H9 (cell line): ENCODE measurements around the gene GTF3C1. TPM values are rescaled to one million over a fixed set of nuclear protein-coding genes. Genes with fewer than 3 reads are reported as not detected.

Source experiments
- DNase-seq: peaks from one replicate; pipeline ENCODE4 v3.0.0-alpha.2; 2017
- H2AFZ ChIP-seq: one replicate; pipeline ENCODE4 v1.6.1; 2013; ENCODE audit warnings: mild to moderate bottlenecking, low read length, control low read depth, moderate library complexity
- H2AK5ac ChIP-seq: 2 replicates; pipeline ENCODE4 v1.6.1; 2013; ENCODE audit warnings: low read length, control low read depth, mixed read lengths; ENCODE audit not compliant: insufficient read length
- H2BK120ac ChIP-seq: one replicate; pipeline ENCODE4 v1.6.1; 2013; ENCODE audit warnings: low read depth, mild to moderate bottlenecking, low read length, control low read depth, inconsistent platforms; ENCODE audit not compliant: poor library complexity, severe bottlenecking
- H2BK12ac ChIP-seq: 2 replicates; pipeline ENCODE4 v1.6.1; 2013; ENCODE audit warnings: low read length, control low read depth, mixed read lengths, low read depth; ENCODE audit not compliant: insufficient read length
- H2BK15ac ChIP-seq: 2 replicates; pipeline ENCODE4 v1.6.1; 2013; ENCODE audit warnings: low read depth, low read length, control low read depth
- H2BK20ac ChIP-seq: one replicate; pipeline ENCODE4 v1.6.1; 2013; ENCODE audit warnings: low read depth, mild to moderate bottlenecking, low read length, control low read depth, inconsistent platforms; ENCODE audit not compliant: poor library complexity, severe bottlenecking
- H2BK5ac ChIP-seq: 2 replicates; pipeline ENCODE4 v1.6.1; 2013; ENCODE audit warnings: low read length, control low read depth, mixed read lengths; ENCODE audit not compliant: insufficient read length
- H3K14ac ChIP-seq: 2 replicates; pipeline ENCODE4 v1.6.1; 2013; ENCODE audit warnings: low read length, control low read depth; ENCODE audit not compliant: insufficient read depth
- H3K18ac ChIP-seq: 2 replicates; pipeline ENCODE4 v1.6.1; 2013; ENCODE audit warnings: low read depth, mild to moderate bottlenecking, mixed read lengths, low read length, control low read depth; ENCODE audit not compliant: insufficient read length
- H3K23ac ChIP-seq: 2 replicates; pipeline ENCODE4 v1.6.1; 2013; ENCODE audit warnings: low read length, control low read depth, mixed read lengths, low read depth; ENCODE audit not compliant: insufficient read length
- H3K23me2 ChIP-seq: 2 replicates; pipeline ENCODE4 v1.6.1; 2013; ENCODE audit warnings: low read depth, mild to moderate bottlenecking, mixed read lengths, low read length, control low read depth; ENCODE audit not compliant: insufficient read length, poor library complexity, severe bottlenecking
- H3K27ac ChIP-seq: 2 replicates; pipeline ENCODE4 v1.5.1; 2013; ENCODE audit warnings: low read length, control low read depth, mixed read lengths, low read depth; ENCODE audit not compliant: insufficient read length
- H3K27me3 ChIP-seq: 2 replicates; pipeline ENCODE4 v1.6.1; 2013; ENCODE audit warnings: low read length, control low read depth, inconsistent platforms; ENCODE audit not compliant: insufficient read depth
- H3K4ac ChIP-seq: 2 replicates; pipeline ENCODE4 v1.6.1; 2013; ENCODE audit warnings: low read depth, mild to moderate bottlenecking, control low read depth, inconsistent platforms, low read length, moderate library complexity
- H3K4me1 ChIP-seq: 2 replicates; pipeline ENCODE4 v1.6.1; 2013; ENCODE audit warnings: low read length, control low read depth, inconsistent platforms; ENCODE audit not compliant: insufficient read depth
- H3K4me2 ChIP-seq: 2 replicates; pipeline ENCODE4 v1.6.1; 2013; ENCODE audit warnings: low read length, control low read depth, mixed read lengths; ENCODE audit not compliant: insufficient read length, insufficient read depth
- H3K56ac ChIP-seq: 2 replicates; pipeline ENCODE4 v1.6.1; 2013; ENCODE audit warnings: low read depth, mild to moderate bottlenecking, mixed read lengths, low read length, control low read depth; ENCODE audit not compliant: insufficient read length
- H3K79me1 ChIP-seq: 2 replicates; pipeline ENCODE4 v1.6.1; 2013; ENCODE audit warnings: low read depth, mild to moderate bottlenecking, moderate library complexity, low read length, control low read depth, inconsistent platforms; ENCODE audit not compliant: insufficient read depth, poor library complexity, severe bottlenecking
- H3K79me2 ChIP-seq: 2 replicates; pipeline ENCODE4 v1.6.1; 2013; ENCODE audit warnings: low read length, control low read depth, inconsistent platforms; ENCODE audit not compliant: insufficient read depth
- H3K9ac ChIP-seq: 2 replicates; pipeline ENCODE4 v1.6.1; 2013; ENCODE audit warnings: low read length, control low read depth, mixed read lengths; ENCODE audit not compliant: insufficient read length; ENCODE audit errors: extremely low read depth
- H3K9me3 ChIP-seq: one replicate; pipeline ENCODE4 v1.6.1; 2013; ENCODE audit warnings: low read depth, low read length, inconsistent platforms; ENCODE audit not compliant: control insufficient read depth
- H3T11ph ChIP-seq: one replicate; pipeline ENCODE4 v1.6.1; 2013; ENCODE audit warnings: mild to moderate bottlenecking, low read length, control low read depth, inconsistent platforms
- H4K20me1 ChIP-seq: one replicate; pipeline ENCODE4 v1.6.1; 2013; ENCODE audit not compliant: control insufficient read depth, insufficient read length, insufficient read depth
- H4K5ac ChIP-seq: 2 replicates; pipeline ENCODE4 v1.6.1; 2013; ENCODE audit warnings: low read depth, mild to moderate bottlenecking, mixed read lengths, low read length, control low read depth; ENCODE audit not compliant: insufficient read length
- H4K8ac ChIP-seq: replicated peaks from 2 replicates; pipeline ENCODE4 v1.6.1; 2013; ENCODE audit warnings: low read length, control low read depth, mixed read lengths, low read depth; ENCODE audit not compliant: insufficient read length
- H4K91ac ChIP-seq: 2 replicates; pipeline ENCODE4 v1.6.1; 2013; ENCODE audit warnings: low read depth, mild to moderate bottlenecking, moderate library complexity, mixed read lengths, low read length, control low read depth; ENCODE audit not compliant: insufficient read length
- H3K27ac Mint-ChIP-seq, 3 experiments: 2 replicates in 2 of 3; 3 replicates in 1 of 3; pipeline ENCODE4 v1.8.0; 2020 to 2021; ENCODE audit warnings: mixed read lengths in 3 of 3, mild to moderate bottlenecking in 1 of 3, moderate library complexity in 1 of 3
- H3K27me3 Mint-ChIP-seq: 2 replicates; pipeline ENCODE4 v1.8.0; 2021; ENCODE audit warnings: low read depth, mild to moderate bottlenecking, moderate library complexity, mixed read lengths
- H3K36me3 Mint-ChIP-seq, 3 experiments: 2 replicates in 2 of 3; 3 replicates in 1 of 3; pipeline ENCODE4 v1.8.0; 2020 to 2021; ENCODE audit warnings: low read depth in 3 of 3, mixed read lengths in 3 of 3; ENCODE audit not compliant: insufficient read depth in 1 of 3
- H3K4me1 Mint-ChIP-seq, 2 experiments: 2 replicates each; pipeline ENCODE4 v1.8.0; 2020; ENCODE audit warnings: mixed read lengths in 2 of 2
- H3K4me3 Mint-ChIP-seq, 2 experiments: 2 replicates in 1 of 2; 3 replicates in 1 of 2; pipeline ENCODE4 v1.8.0; 2020 to 2021; ENCODE audit warnings: mild to moderate bottlenecking in 2 of 2, mixed read lengths in 2 of 2, moderate library complexity in 1 of 2
- H3K9me3 Mint-ChIP-seq, 2 experiments: 2 replicates in 1 of 2; 3 replicates in 1 of 2; pipeline ENCODE4 v1.8.0; 2020; ENCODE audit warnings: mild to moderate bottlenecking in 2 of 2, mixed read lengths in 2 of 2, moderate library complexity in 1 of 2
- WGBS: extraction: QIAGEN DNeasy Blood & Tissue Kit; methylation state at CpG from one replicate; pipeline ENCODE4 v1.1.7; 2013; ENCODE audit warnings: missing lambda C conversion rate, low lambda C conversion rate, mixed read lengths; ENCODE audit not compliant: insufficient read length; ENCODE audit errors: extremely low coverage; 5-methylcytosine and 5-hydroxymethylcytosine counted together
- total RNA-seq: library from RNA; stranded (reverse); gene quantifications from 2 replicates; pipeline ENCODE4 v1.2.1, GENCODE V29; 2021
- TF ChIP-seq, protein P1 (sequence below): fragments of 200-600 bp; sonication (generic); conservative IDR thresholded peaks from 3 replicates; pipeline ENCODE4 v1.8.0; 2021; ENCODE audit warnings: antibody characterized with exemption, mild to moderate bottlenecking

GTF3C1 gene
- total RNA-seq, 1 experiment from 2014 or later, result 113 TPM

- Histone ChIP-seq H3K27me3 (no peaks in the 10 kb centered on the region), H3K14ac (no peak overlapping the region), H3K18ac (no peak overlapping the region), H3K9ac (no peak overlapping the region), H3K4me1 (no peaks in the 10 kb centered on the region), H4K8ac (no peak overlapping the region), H3T11ph (no peak overlapping the region), H2AK5ac (no peak overlapping the region), H3K4ac (no peak overlapping the region), H3K79me2 (no peaks in the 10 kb centered on the region), H4K91ac (no peak overlapping the region), H2BK5ac (no peak overlapping the region), H2BK15ac (no peak overlapping the region), H3K23ac (no peak overlapping the region), H3K79me1 (no peaks in the 10 kb centered on the region), H4K20me1 (no peaks in the 10 kb centered on the region), H3K9me3 (peaks cover 15% of the 10 kb centered on the region), H3K27ac (no peak overlapping the region), H3K23me2 (no peaks in the 10 kb centered on the region), H2BK20ac (no peak overlapping the region), H3K4me2 (no peak overlapping the region), H2BK120ac (no peak overlapping the region), H4K5ac (no peak overlapping the region), H2AFZ (no peak overlapping the region), H3K56ac (no peak overlapping the region), H2BK12ac (no peak overlapping the region)
- peaks cover 4% of the 10 kb centered on the region; the same call in 1 of the 2 replicates for H3K27me3 Mint-ChIP-seq
- TF ChIP-seq, protein P1, sequence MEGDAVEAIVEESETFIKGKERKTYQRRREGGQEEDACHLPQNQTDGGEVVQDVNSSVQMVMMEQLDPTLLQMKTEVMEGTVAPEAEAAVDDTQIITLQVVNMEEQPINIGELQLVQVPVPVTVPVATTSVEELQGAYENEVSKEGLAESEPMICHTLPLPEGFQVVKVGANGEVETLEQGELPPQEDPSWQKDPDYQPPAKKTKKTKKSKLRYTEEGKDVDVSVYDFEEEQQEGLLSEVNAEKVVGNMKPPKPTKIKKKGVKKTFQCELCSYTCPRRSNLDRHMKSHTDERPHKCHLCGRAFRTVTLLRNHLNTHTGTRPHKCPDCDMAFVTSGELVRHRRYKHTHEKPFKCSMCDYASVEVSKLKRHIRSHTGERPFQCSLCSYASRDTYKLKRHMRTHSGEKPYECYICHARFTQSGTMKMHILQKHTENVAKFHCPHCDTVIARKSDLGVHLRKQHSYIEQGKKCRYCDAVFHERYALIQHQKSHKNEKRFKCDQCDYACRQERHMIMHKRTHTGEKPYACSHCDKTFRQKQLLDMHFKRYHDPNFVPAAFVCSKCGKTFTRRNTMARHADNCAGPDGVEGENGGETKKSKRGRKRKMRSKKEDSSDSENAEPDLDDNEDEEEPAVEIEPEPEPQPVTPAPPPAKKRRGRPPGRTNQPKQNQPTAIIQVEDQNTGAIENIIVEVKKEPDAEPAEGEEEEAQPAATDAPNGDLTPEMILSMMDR, result no peak
- peaks cover 2 to 3% of the 10 kb centered on the region in 2 experiments; a peak in 2 of 4 replicates for H3K4me1 Mint-ChIP-seq
- peaks cover 16 to 22% of the 10 kb centered on the region in 2 experiments for H3K9me3 Mint-ChIP-seq
- H3K36me3 Mint-ChIP-seq, result peaks cover 12 to 16% (median 13%) of the 10 kb centered on the region in 3 experiments
- no peak overlapping the region for H3K27ac Mint-ChIP-seq
- no peak for DNase-seq
- H3K4me3 Mint-ChIP-seq, result no peak overlapping the region
- WGBS, result no CpG with 5 or more reads among the region's 4 CpGs
Observed at GRCh38 chr16:27446721-27447120, 103.0 kb downstream of the GTF3C1 start.
